GM21576 (cell line): ENCODE measurements around the gene GRK5.
A peak's percentile ranks its signal among the peaks of the same experiment; 100 is the strongest.

Source experiments
- ATAC-seq: cut with Tn5 transposase; IDR thresholded peaks from one replicate; pipeline ENCODE4 v1.9.1; 2021; ENCODE audit warnings: mild to moderate bottlenecking, moderate library complexity; ENCODE audit not compliant: unreplicated experiment

GRK5 gene

DNA sequence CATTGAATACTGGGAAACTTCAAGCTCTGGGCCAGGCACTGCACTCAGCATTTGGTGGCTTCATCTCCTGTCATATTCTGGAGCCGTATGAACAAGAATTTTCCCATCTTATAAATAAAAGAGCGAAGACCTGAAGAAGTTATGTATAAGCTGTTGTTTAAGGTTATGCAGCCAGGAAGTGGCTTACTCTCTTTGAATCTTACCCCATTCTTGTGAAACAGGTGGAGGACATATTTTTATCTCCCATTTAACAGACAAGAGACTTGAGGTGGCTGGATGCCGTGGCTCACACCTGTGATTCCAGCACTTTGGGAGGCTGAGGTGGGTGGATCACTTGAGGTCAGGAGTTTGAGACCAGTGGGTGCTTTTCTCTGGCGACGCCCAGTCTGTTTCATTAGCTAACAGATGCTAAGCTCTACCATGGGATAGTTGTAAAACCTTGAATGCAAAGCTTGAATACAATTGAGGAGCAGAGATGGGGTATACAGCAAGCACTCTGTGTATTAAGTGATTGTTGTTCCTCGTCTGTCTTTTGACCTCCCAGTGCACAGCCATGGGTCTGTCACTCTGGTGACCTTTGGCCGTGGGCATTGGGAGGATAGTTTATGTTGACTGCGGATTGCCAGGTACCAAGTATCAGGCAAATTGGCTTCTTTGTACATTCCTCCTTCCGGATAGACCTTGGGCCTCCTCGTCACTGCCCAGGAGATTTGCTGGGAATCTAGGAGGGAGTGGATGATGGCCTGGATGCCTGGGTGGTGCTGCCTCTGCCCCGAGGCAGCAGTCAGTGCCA is 85.8 kb downstream of the GRK5 start:
- no peak for ATAC-seq

- no peak for ATAC-seq
Measured at GRCh38 chr10:119296703-119297102, 89.3 kb downstream of the GRK5 start.

GRCh38 chr10:119297207-119297968 is 90.0 kb downstream of the GRK5 start:
- no peak for ATAC-seq

GRCh38 chr10:119298810-119299209 is 91.4 kb downstream of the GRK5 start:
- no peak for ATAC-seq

- no peak for ATAC-seq
Measured at GRCh38 chr10:119299531-119299930, 92.2 kb downstream of the GRK5 start.

DNA sequence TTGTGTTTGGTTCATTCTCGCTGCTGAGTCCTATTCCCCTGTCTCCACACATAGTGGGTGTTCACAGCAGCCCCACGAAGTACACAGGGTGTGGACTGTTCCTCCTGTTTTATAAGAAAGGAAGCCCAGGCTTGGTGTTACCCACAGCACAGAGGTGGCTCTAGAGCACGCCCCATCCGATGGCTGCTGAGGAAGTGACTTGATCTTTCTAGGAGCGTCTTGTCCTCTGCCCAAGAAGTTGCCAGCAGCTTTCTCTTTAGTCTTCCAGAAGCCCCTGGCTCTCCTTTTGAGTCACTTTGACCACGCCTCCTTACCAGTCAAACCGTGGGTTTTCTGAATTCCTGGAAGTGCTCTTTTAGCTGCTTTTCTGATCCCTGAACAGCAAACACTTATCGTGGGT is 94.0 kb downstream of the GRK5 start:
- no peak for ATAC-seq

DNA sequence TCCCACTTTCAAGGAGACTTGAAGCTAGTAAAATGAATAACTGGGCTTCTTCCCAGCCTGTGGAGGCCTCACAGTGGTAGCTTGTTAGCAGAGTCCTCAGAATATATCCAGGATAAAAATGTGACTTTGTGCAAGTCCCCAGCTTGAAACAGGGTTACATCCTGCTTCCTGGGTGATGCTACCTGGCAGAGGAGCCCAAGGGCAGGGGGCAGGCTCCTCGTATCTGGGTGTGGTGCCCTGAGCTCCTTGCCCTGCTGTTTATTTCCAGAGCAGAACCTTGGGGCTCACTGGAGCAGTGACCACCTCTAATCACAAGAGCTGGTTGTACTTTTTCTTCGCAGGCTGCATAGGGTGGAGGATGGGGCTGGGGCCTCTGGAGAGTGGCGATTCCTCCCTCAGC is 94.8 kb downstream of the GRK5 start:
- no peak for ATAC-seq

- ATAC-seq, result no peak
Measured at GRCh38 chr10:119302591-119303253, 95.4 kb downstream of the GRK5 start.

- no peak for ATAC-seq
Measured at GRCh38 chr10:119303886-119304285, 96.5 kb downstream of the GRK5 start.

- ATAC-seq, result no peak
Measured at GRCh38 chr10:119304541-119304940, 97.2 kb downstream of the GRK5 start.

- peak; percentile 53 for ATAC-seq
Measured at GRCh38 chr10:119305860-119306513, 98.6 kb downstream of the GRK5 start.

GRCh38 chr10:119306514-119306951 is 99.2 kb downstream of the GRK5 start:
- ATAC-seq, result peak; percentile 75

GRCh38 chr10:119306986-119307392 is 99.6 kb downstream of the GRK5 start:
- no peak for ATAC-seq

DNA sequence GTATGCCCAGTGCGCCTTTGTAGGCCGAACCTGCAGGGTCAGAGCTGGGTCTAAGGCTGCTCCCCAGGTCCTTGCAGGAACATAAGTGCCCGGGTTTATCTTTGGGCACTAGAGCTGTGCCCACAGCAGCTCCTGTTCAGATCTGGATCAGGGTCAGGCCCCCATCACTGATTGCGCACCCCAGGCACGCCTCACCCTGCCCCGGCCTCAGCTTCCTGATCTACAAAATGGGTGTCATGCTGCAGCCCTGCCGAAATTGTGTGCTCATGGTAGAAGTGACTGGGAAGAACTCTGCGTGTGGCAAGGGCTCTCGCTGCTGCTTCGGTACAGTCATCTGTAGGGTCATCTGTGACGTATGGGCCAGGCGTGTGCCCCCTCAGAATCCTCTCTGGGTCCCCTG is 100.7 kb downstream of the GRK5 start:
- no peak for ATAC-seq

GRCh38 chr10:119308551-119309422 is 101.4 kb downstream of the GRK5 start:
- ATAC-seq, result no peak

- ATAC-seq, result peak; percentile 25
Measured at GRCh38 chr10:119309423-119309770, 102.0 kb downstream of the GRK5 start.

DNA sequence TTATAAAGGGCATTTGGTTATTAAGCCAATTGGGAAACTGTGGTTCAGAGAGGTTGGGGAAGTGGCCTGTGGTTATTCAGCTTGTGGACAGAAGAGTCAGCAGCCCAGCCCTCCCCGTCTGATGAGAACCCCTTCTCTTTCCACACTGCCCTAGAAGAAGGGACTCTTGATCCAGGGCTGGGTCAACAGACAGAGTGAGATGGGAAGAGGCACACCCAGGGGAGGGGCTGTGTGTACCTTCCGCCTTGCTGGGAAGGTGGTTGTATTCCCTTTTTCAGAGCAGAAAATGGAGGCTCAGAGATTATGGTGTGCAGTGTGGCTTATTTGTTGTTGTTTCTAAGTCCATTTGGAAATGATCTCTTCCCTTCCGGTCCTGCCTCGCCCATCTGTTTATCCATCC is 103.4 kb downstream of the GRK5 start:
- ATAC-seq, result no peak

DNA sequence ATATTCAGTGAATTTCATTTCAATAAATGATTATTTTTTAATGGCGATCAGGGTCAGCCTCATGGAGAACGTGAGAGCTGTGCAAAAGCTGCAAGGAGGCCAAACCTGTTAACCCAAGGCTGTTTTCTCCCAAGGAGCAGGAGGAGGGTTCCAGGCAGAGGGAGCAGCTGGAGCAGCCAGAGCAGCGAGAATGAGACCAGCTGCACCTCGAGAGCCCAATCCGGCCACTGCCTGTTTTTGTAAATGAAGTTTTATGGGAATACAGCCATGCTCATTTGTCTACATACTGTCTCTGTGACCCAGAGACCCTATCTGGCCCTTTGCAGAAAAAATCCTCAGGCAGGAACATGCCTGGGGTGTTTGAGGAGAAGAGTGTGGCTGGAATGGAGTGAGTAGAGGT is 104.9 kb downstream of the GRK5 start:
- ATAC-seq, result no peak

- no peak for ATAC-seq
Measured at GRCh38 chr10:119313024-119313423, 105.7 kb downstream of the GRK5 start.

- peak; percentile 73 for ATAC-seq
Measured at GRCh38 chr10:119313644-119314043, 106.3 kb downstream of the GRK5 start.
